Calu3 (cell line): Measurements from ENCODE around the gene SMG9. TPM values are rescaled to one million over a fixed set of nuclear protein-coding genes. Genes with fewer than 3 reads are reported as not detected.

Experiments used
- BruUV-seq: library from RNA; stranded (reverse); fragments of 400-500 nt; replicated peaks from 2 replicates; lab custom pipeline; 2021; lab: Mats Ljungman, UMichigan
- CTCF ChIA-PET: fragments of 300-600 bp; sonication (Branson Sonifier 250); formaldehyde crosslinking; loops from one replicate; lab custom pipeline; 2022; ENCODE audit warnings: antibody characterized with exemption; lab: Charles Lee
- DNase-seq: peaks from one replicate; pipeline ENCODE4 v3.0.0; 2022
- H3K27ac Mint-ChIP-seq: one replicate; pipeline ENCODE4 v1.8.0; 2022; ENCODE audit warnings: mixed read lengths; ENCODE audit not compliant: unreplicated experiment
- H3K27me3 Mint-ChIP-seq: one replicate; pipeline ENCODE4 v1.8.0; 2022; ENCODE audit warnings: mixed read lengths; ENCODE audit not compliant: unreplicated experiment
- H3K36me3 Mint-ChIP-seq: one replicate; pipeline ENCODE4 v1.8.0; 2022; ENCODE audit warnings: mild to moderate bottlenecking, moderate library complexity, mixed read lengths; ENCODE audit not compliant: insufficient read depth, unreplicated experiment
- H3K4me1 Mint-ChIP-seq: one replicate; pipeline ENCODE4 v1.8.0; 2022; ENCODE audit warnings: mild to moderate bottlenecking, low read depth, mixed read lengths; ENCODE audit not compliant: unreplicated experiment
- H3K4me3 Mint-ChIP-seq: one replicate; pipeline ENCODE4 v1.8.0; 2022; ENCODE audit warnings: mild to moderate bottlenecking, low read depth, moderate library complexity, mixed read lengths; ENCODE audit not compliant: unreplicated experiment
- H3K9me3 Mint-ChIP-seq: one replicate; pipeline ENCODE4 v1.8.0; 2022; ENCODE audit warnings: low read depth, mixed read lengths; ENCODE audit not compliant: unreplicated experiment
- intact Hi-C: fragments of 100-400 bp; cut with micrococcal nuclease; formaldehyde crosslinking; loops from one replicate; pipeline ENCODE4 v1.10.0; 2022; ENCODE audit not compliant: unreplicated experiment
- total RNA-seq: library from RNA; stranded (reverse); gene quantifications from 2 replicates; pipeline ENCODE4 v1.2.3, GENCODE V29; 2022
- TF ChIP-seq, protein P1 (sequence below): fragments of 200-600 bp; IDR thresholded peaks from one replicate; pipeline ENCODE4 v1.8.0; 2022; ENCODE audit warnings: antibody characterized with exemption; ENCODE audit not compliant: unreplicated experiment

The SMG9 gene
- total RNA-seq, 1 experiment from 2014 or later: 85.5 TPM

- Mint-ChIP-seq H3K27ac (peak overlapping the region; percentile 95), H3K27me3 (no peaks in the 10 kb centered on the region), H3K9me3 (no peaks in the 10 kb centered on the region), H3K36me3 (peaks cover 35% of the 10 kb centered on the region), H3K4me1 (peaks cover 49% of the 10 kb centered on the region), H3K4me3 (peak overlapping the region; percentile 87)
- CTCF ChIA-PET: interaction anchor here (0.7 to 2.7 kb wide), 4 partner anchors 10 to 54 kb away, joined by 3 to 14 read pairs (median 6); no protein-coding TSS in a partner anchor
- TF ChIP-seq, protein P1, sequence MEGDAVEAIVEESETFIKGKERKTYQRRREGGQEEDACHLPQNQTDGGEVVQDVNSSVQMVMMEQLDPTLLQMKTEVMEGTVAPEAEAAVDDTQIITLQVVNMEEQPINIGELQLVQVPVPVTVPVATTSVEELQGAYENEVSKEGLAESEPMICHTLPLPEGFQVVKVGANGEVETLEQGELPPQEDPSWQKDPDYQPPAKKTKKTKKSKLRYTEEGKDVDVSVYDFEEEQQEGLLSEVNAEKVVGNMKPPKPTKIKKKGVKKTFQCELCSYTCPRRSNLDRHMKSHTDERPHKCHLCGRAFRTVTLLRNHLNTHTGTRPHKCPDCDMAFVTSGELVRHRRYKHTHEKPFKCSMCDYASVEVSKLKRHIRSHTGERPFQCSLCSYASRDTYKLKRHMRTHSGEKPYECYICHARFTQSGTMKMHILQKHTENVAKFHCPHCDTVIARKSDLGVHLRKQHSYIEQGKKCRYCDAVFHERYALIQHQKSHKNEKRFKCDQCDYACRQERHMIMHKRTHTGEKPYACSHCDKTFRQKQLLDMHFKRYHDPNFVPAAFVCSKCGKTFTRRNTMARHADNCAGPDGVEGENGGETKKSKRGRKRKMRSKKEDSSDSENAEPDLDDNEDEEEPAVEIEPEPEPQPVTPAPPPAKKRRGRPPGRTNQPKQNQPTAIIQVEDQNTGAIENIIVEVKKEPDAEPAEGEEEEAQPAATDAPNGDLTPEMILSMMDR: no peak
- BruUV-seq: TSS peak; percentile 77
- intact Hi-C loops: loop anchor here (2.0 kb wide), 1 partner anchor 53 kb away; no protein-coding TSS in a partner anchor
- DNase-seq: peak; percentile 86
Measured at GRCh38 chr19:43755256-43755801, 567 bp upstream of the SMG9 start.

DNA sequence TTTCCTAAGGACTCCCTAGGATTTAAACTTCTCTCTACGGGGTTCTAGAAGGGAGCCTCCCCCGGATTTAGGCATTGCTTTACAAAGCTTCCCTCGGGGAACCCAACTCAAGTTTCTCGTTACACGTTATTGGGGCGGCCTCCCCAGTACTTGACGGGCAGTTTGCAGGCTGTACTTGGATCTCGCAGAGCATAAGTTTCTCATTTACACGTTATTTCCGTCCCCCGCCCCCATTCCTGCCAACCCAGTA is 584 bp downstream of the SMG9 start:
- no peaks in the 10 kb centered on the region for H3K9me3 Mint-ChIP-seq
- peaks cover 35% of the 10 kb centered on the region for H3K36me3 Mint-ChIP-seq
- peak overlapping the region; percentile 95 for H3K27ac Mint-ChIP-seq
- H3K27me3 Mint-ChIP-seq: no peaks in the 10 kb centered on the region
- no TSS peak for BruUV-seq
- intact Hi-C loops: loop anchor here (2.0 kb wide), 1 partner anchor 55 kb away; no protein-coding TSS in a partner anchor
- DNase-seq: no peak
- H3K4me1 Mint-ChIP-seq: peaks cover 43% of the 10 kb centered on the region
- TF ChIP-seq, protein P1: no peak
- CTCF ChIA-PET: interaction anchor here (0.9 to 2.7 kb wide), 2 partner anchors 9 to 24 kb away, joined by 6 to 14 read pairs; no protein-coding TSS in a partner anchor
- H3K4me3 Mint-ChIP-seq: peak overlapping the region; percentile 87

GRCh38 chr19:43752287-43752875 is 2.4 kb downstream of the SMG9 start:
- CTCF ChIA-PET: interaction anchor here (1.1 to 2.7 kb wide), 3 partner anchors 7 to 32 kb away, joined by 3 to 14 read pairs (median 5); no protein-coding TSS in a partner anchor
- Mint-ChIP-seq H3K27me3 (no peaks in the 10 kb centered on the region), H3K27ac (no peak overlapping the region), H3K36me3 (peaks cover 43% of the 10 kb centered on the region), H3K4me1 (peaks cover 27% of the 10 kb centered on the region), H3K9me3 (no peaks in the 10 kb centered on the region), H3K4me3 (peak overlapping the region; percentile 87)
- no peak for DNase-seq
- intact Hi-C loops: no loop called here
- TF ChIP-seq, protein P1: no peak
- BruUV-seq: no TSS peak

DNA sequence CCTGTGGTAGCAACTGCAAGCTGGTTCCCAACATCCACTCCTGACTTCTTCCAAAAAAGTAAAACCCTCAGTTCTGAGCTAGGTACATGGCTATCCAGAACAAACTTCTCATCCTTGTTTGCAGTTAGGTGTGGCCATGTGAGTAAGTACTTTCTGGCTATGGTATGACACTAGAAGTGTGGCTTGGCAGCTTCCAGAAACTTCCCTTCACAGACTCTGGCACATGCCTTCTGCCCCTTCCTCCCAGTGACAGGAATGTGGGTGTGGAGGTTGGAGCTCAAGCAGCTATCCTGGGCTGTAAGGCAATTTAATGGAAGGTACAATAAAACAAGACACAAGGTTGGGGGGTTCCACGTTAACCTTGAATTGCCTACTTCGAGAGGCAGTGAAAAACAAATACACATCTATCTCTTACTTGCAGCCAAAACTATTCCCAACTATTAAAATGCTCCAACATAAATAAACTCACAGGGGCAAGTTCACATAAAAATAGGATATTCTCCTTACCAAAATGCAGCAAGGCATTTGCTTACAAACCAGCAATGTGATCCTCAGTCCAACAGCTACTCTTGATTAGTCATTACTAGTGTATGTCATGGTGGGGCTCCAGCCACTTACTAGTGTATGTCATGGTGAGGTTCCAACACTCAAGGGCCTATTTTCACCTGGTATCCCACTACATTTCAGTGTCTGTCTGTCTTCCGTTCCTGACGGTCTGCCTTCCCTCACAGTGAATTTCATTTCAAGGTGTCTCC is 3.1 kb downstream of the SMG9 start:
- H3K27me3 Mint-ChIP-seq: no peaks in the 10 kb centered on the region
- no peak overlapping the region for H3K4me3 Mint-ChIP-seq
- H3K9me3 Mint-ChIP-seq: no peaks in the 10 kb centered on the region
- peaks cover 20% of the 10 kb centered on the region for H3K4me1 Mint-ChIP-seq
- TF ChIP-seq, protein P1: no peak
- BruUV-seq: no TSS peak
- no peak for DNase-seq
- H3K27ac Mint-ChIP-seq: no peak overlapping the region
- intact Hi-C loops: no loop called here
- H3K36me3 Mint-ChIP-seq: peaks cover 44% of the 10 kb centered on the region
- CTCF ChIA-PET: no interaction called here
